ENCODE results near the gene MPP2.

DNA sequence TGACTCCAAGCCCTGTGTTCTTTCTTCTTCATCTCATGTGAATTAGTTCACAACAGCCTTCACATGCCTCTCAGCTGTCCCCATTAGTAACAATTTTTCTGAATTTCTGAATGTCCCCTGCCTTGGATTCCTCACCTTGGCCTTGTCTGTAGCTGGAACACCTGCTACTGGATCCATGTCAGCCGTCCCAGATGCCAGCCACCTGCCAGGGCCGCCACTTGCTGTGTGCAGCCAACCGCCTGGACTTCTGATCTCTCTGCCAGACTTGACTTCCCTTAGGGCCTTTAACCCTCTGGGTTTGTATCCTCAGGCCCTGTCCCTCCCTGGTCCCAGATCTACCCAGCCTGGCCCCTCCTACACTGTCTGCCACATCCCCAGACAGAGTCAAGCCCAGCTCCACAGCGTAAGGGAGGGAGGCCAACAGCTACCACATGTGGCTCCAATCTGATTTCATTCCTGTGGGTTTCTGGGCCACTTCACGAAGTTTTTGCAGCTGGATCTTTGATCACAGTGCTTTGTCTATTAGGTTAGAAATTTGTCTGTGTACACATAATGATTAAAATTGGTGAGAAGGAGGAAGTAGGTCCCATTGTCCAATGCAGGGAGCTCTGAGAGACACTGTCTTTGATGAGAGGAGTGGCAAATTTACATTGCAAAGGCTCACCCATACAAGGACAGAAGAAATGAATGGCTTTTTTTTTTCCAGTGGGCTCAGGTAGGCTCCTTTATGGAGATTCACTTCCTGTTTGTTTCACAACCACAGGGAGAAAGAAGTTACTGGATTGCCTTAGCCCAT lies 15.3 kb downstream of the MPP2 start:
- no peak for TF ChIP-seq POLR2A (IDR thresholded peaks at IDR 0.05; ENCODE audit: low read length)
- no peak for TF ChIP-seq GATA1 (IDR thresholded peaks at IDR 0.05; ENCODE audit: low read depth, low read length)
